GM18909 (cell line): ENCODE measurements around the gene RASSF7.
A peak's percentile ranks its signal among the peaks of the same experiment; 100 is the strongest.

Experiments
- ATAC-seq: cut with Tn5 transposase; IDR thresholded peaks from one replicate; pipeline ENCODE4 v1.9.1; 2021; ENCODE audit warnings: mild to moderate bottlenecking; ENCODE audit not compliant: unreplicated experiment, poor library complexity

The RASSF7 gene

DNA sequence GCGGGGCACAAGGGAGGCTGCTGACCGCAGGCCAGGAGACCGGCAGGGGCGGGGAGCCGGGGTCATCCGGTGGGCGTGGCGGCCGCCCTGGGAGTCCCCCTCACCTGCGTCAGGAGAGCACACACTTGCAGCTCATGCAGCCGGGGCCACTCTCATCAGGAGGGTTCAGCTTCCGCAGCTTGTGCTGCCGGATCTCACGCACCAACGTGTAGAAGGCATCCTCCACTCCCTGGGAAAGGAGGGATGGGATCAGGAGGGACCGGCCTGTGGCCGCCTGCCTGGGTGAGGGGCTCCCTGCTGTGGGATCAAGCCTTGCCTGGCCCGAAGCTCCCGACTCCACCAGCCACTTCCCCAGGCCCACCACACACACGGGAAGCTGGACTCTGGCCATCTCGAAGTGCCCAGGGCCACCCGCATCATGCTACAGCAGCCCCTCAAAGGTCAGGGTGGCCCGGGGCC lies 28.2 kb upstream of the RASSF7 start:
- no peak for ATAC-seq

DNA sequence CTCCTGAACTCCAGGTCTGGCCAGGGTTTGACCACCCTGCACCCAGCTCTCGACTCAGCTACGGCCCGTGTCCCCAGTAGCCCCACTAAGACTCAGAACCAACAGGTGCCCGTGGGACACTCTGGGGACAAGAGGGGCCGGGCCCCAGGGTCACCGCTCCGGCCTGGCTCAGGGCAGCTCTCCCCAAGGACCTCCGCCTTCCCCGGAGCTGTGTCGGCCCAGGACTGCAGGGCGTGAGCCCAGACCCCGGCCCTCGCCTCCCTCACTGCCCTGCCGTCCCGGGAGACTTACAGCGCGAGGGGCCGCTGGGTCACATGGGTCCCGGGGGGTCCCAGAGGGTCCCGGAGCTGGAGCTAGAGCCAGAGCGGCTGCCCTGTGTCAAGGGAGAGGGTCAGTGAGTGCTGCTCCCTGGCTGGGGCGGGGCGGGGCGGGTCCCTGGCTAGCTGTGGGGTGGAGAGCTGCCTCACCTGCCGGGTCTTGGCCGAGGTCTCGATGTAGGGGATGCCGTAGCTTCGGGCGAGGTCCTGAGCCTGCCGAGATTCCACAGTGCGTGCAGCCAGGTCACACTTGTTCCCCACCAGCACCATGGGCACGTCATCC lies 27.7 kb upstream of the RASSF7 start:
- no peak for ATAC-seq

DNA sequence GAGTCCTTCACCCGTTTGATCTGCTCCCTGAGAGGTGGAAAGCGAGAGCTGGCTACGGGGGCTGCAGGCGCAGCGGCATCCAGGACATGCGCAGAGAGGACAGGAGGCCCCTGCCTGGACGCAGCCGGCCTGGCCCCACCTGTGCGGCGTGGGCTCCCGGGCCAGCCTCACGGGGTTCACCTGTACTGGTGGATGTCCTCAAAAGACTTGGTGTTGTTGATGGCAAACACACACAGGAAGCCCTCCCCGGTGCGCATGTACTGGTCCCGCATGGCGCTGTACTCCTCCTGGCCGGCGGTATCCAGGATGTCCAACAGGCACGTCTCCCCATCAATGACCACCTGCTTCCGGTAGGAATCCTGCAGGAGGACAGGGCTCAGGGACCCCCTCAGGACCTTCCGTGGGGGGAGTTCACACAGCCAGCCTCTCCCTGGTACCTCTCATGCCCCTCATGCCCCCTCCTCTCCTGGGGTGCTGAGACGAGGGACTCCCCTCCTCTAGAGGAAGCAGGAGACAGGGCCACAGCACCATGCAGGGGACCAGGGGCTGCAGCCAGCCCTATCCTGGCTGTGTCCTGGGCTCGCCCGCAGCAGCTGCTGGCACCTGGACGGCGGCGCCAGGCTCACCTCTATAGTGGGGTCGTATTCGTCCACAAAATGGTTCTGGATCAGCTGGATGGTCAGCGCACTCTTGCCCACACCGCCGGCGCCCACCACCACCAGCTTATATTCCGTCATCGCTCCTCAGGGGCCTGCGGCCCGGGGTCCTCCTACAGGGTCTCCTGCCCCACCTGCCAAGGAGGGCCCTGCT lies 27.0 kb upstream of the RASSF7 start:
- ATAC-seq, result no peak

DNA sequence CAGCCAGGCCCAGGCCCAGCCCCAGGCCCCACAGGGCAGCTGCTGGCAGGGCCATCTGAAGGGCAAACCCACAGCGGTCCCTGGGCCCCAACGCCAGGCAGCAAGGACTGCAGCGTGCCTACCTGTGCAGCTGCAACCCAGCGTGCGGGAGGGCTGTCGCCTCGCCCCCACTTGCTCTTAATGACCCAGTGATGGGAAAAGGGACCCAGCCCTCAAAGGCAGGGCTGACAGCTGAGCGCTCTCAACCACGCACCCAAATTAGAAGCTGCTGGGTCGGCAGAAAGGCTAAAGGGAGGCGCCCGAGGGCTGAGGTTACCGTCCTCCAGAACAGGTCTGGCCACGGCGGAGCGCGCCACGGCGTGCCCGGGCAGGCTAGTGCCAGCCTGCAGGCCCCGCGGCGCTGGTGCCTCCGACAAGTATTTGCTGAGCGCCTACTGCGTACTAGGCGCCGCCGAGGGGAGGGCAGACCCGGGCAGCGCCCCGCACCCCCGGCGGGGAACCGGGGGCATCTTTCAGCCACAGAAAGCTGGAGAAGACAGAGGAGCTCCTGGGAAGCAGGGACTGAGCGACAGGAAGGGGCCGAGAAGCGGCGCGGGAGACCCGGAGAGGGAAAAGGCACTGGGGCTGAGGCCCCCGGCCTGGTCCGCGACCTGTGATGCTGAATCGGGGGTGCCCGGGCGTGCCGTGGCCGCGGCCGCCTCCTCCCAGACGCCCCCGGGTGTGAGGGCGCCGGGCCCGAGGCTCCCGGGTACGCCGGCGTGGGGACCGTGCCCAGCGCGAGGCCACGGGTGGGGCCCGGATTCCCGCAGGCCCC lies 26.2 kb upstream of the RASSF7 start:
- ATAC-seq, result peak; percentile 1

DNA sequence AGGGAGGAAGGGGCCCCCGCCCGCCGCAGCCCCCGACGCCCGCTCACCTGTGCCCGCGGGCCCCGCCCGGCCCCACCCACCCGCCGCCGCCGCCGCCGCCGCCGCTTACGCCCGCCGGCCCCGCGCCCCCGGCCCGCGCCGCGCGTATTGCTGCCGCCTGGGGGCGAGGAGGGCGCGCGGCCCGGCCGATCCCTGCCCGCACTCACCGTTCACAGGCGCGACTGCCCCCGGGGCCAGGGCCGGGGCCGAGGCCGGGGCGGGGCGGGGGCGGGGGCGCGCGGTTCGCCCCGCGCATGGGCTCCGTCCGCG lies 25.6 kb upstream of the RASSF7 start:
- peak; percentile 22 for ATAC-seq

DNA sequence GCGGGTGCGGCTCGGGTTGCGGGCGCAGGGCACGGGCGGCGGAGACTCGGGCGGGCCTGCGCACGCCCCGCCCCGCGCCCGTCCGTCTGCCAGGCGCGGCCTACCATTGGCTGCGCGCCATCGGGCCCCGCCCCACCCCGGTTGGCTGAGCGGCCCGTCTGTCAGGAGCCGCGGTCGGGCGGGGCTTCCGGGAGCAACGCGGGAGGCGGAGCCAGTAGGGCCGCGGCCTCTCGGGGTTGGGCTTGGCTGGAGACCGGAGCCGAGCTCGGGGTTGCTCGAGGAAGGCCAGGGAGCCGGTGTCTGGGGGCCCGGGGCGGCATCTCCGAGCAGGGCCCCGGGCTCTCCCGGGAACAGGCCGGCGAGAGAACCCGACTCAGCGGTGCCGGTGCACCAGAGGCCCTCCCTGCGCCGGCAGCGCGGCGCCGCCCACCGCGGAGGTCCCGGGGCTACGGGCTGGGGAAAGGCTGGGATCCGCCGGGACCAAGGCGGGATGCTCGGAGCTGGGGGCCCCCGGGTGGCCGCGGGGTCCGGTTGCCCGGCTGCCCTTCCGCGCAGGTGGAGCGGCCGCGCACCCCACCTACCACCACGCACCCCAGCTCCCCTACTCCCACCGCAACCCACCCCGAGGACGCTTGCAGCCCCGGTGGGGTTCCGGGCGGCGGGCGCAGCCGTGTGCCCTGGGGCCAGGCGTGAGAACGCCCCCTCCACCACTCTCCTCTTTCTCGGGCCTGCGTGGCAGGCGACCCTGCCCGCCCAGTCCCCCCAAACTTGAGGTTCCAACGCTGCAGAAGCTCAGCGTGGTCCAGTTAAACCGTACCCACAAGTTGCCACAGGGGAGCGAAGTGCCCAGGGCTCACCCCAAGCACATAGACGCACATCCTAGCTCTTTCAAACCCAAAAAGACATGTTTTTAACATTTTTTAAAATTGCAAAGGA lies 25.0 kb upstream of the RASSF7 start, which contains the start of gene HRAS:
Gene HRAS, minus strand, starts transcription at position 58 of the 936 bp plus-strand sequence.
- ATAC-seq, result peak; percentile 74

DNA sequence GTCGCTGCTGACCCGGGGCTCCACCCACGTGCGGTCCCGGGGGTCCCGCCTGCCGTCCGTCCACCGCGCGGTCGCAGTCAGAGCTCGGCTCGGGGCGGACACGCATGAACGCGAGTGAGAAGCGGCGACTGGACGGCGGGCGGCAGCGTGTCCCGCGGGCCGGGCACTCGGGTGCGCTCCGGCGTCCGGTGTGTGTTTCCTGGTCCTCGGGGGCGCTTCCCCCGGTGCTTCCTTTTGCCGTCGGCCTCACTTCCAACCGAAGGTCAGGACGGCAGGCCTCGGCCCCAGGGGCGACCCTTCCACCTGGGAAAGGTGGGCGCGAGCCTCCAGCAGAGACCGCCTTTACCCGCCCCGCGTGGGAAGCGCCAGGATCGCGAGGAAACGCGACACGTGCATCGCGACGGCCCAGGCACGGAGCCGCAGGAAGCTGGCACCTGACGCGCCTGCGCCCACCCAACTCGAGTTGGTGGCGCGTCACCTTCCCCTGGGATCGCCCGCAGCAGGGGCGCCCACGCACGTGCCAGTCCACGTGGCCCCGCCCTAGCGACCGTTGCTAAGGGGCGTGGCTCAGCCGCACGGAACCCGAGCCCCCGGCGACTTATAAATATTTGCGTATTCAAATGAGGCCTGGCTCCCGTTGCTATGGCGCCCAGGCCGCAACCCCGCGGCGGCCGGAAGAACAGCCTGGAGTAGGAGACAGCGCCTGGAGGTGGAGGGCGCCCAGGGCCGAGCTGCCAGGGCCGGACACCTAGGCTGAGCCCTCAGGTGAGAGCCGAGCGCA lies 23.7 kb upstream of the RASSF7 start, which contains the start of gene LRRC56:
Gene LRRC56, plus strand, starts transcription at position 687 of the 781 bp plus-strand sequence. CDS start 3,158 bp downstream, outside the sequence.
- ATAC-seq, result peak; percentile 47

DNA sequence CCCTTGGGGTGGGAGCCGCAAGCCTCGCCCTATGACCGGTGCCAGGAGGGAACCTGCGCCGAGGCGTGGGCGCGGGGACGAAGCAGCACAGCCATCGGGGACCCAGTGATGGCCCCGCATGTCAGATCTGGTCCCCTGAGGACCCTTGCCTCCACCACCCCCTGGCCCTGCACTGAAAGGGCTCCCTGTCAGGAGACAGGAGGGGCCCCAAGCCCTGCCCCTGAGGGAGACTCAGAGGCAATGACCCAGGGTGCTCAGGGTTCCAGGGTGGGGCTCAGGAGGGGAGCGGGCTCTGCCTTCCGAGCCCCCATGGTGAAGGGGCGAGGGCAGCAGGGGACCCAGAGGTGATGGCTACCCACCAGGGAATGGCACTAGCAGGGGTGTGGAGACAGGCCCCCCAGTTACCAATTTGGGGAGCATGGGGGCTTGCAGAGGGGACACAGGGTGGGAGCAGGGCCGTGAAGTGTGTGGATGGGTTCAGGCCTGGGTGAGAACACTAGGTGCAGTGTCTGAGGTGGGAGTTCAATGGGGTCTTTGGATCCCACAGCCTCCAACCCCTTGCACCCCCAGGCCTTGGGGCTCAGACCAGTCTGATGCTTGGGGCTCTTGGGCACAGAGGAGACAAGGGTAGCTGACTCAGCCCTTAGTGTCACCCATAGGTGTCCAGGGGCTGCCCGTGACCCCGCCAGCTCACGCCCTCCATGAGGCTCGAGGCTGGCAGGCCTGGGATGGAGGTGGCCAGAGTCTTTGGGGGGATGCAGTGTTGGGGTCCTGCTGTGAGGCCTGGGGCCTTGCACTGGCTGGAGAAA lies 22.9 kb upstream of the RASSF7 start:
- no peak for ATAC-seq

DNA sequence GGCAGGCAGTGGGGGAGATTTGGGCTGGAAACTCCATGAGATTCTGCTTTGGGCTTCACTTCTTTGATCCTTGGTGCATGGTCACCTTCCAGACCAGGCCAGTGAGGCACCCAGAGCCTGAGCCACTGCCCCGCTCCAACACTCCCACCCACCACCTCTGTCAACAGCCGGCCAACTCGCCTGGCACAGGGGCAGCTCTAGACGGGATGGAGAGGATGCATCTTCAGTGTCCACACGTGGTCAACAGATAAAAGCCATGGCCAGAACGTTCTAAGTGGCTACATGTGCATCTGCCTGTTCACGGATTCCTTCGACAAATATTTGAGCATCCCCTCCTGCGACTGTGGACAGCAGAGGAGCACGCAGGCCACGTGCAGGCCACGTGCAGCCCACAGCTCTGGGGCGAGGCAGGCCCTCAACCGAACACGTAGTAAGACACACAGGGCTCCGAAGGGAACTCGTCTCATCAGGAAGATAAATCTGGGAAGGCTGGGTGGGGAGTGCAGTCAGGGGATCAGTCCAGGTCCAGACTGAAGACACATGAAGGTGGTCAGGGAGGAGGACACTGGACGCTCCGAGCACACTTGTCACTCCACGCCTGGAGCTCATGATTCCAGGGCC lies 22.2 kb upstream of the RASSF7 start:
- ATAC-seq, result no peak

DNA sequence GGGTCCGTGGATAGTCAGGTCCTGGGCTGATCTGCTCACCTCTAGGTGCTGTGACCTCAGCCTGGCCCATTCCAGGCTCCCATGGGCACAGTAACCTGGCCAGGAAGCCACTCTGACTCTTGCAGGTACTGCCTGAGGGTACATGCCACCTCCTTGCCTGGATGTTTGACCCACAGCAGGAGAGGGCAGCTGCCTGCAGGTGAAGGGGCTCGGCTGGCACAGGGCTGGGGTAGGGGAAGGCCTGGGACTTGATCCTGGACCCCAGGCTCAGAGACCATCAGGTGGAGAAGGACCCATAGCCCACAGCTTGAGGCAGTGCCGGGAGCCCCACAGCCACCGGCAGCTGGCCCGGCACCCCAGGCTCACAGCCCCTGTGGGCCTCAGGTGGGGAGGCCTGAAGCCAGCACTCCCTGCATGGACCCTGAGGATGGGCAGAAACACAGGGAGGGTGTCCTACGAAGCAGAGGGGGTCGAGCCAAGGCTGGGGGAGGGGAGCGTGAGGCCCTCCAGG lies 20.7 kb upstream of the RASSF7 start:
- no peak for ATAC-seq

DNA sequence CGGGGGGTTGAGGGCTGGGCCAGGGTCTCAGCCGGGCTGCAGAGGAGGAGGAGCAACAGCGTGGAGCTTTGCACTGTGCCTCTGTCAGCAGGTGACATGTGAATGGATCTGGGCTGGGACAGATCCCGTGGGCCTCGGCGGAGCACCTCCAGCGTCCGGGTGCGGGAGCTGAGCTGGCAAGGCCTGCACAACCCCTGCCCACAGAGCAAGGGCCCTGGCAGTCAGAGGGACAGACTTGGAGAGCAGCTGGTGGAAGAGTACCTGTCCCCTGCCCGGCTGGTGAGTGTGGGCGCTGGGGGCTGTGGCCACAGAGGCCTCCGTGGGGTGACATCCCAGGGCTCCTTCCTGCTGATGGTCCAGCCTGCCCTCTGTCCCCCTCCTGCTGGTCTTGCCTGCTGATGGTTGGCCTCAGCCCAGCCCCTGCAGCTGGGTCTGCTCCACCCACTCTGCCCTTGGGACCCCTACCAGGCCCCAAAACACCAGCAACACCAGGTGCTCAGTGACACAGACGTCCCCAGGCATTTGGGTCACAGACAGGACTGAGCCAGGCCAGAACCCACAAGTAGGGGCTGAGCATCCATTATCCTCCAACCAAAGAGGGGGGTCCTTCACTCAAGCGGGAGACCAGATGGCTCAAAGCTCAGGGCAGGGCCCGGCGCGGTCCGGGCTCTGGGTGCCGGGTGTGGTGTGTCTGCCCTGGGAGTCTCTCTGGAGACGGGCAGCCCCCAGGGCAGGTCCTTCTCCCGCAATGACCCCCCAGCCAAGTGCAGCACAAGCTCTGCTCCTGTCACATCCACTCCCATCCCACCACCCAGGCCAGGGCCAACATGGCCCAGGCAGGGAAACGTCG lies 20.0 kb upstream of the RASSF7 start:
- ATAC-seq, result no peak

DNA sequence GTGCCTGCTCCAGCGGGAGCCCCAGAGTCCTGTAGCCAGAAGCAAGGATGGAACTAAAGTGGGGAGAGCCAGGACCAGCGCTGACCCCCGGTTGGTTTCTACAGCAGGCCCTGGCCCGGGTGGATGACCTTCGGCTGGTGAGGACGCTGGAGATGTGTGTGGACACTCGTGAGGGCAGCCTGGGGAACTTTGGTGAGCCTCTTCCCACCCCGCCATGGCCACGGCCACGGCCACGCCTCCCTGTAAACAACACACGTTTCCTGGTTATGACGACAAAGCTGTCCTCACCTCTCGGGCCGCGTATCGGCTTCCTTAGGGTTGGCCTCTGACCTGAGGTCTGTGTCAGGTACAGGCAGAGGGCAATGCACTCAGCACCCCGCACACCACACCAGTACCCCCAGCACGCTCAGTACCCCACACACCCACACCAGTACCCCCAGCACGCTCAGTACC lies 19.3 kb upstream of the RASSF7 start:
- no peak for ATAC-seq

DNA sequence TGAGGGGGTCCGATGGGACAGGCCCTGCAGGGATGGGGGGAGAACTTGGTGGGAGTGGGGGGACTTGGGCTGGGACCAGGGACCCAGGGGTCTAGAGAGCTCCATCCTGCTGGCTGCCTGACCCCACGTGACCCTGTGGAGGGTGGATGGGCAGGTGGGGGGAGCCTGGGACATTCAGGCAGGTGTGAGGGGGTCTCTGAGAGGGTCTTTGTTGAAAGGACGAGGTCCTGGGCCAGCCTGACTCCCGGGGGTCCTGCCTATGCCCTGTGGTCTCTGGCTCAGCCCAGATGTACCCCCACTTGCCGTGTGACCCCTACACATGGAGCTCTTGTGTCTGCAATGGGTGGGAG lies 16.0 kb upstream of the RASSF7 start:
- ATAC-seq, result no peak

DNA sequence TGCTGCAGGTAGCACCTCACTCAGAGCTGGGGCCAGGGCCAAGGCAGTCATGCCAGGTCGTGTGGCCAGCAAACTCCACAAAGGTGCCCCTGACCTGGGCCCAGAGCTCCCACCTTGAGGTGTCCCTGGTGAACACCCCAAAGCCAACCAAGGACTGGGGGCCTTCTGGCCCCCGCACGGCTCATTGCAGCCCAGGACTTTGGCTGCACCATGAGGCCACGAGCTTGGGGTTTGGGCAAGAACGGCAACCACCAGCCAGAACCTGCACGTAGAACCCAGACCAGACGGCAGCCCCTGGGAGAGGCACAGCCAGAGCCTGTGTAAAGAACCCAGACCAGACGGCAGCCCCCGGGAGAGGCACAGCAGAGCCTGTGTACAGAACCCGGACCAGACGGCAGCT lies 15.6 kb upstream of the RASSF7 start:
- ATAC-seq, result no peak

DNA sequence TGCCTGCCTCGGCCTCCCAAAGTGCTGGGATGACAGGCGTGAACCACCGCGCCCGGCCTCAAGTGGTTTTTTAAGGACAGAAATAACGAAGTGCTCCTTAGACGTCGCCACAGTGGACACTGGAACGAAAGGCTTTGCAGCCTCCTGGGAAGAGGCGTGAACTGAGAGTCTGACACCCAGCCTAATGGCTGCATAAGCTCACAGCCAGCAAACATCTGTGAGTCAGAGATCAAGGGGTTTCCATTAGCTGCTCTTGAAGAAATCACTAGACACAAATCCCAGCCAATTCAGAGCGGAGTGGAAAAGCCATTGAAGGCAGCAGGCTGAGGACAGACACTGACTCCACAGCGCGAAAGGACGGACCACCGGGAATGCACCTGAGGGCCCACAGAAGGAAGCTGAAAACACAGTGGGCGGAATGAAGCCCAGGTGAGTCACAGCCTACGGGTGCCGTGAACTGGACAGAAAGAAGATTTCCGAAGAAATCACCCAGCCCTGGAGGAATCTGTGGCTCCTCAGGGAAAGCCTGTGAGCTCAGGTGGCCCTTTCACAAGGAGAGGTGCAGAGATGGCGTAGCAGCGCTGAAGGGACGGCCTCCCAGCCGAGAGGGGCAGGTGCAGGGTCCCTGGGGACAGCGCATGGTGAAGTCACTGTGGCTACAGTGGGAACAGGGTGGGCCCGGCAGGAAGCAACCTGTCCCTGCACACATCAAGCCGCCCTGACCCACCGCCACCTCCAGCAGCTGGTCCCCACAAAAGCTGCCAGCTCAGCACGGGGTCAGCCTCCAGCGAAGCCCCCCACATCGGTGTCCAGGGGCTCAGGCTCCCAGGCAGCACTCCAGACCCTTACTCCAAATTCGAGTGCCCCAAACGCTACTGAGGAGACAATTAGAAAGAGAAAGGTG lies 11.8 kb upstream of the RASSF7 start:
- no peak for ATAC-seq
